HL-60 (cell line): ENCODE data around the gene ATP11A.

Experiments used
- DNase-seq, 2 experiments: peaks; one replicate each; pipeline ENCODE4 v3.0.0-alpha.2; 2010 to 2020; ENCODE audit warnings: low read depth in 1 of 2, low spot score in 1 of 2
- H3K27ac ChIP-seq: fragments of 250-450 bp; sonication (Bioruptor Pico); replicated peaks from 2 replicates; pipeline ENCODE4 v1.5.1; 2020; ENCODE audit warnings: mild to moderate bottlenecking, moderate library complexity
- H3K27me3 ChIP-seq: fragments of 250-450 bp; sonication (Bioruptor Pico); 2 replicates; pipeline ENCODE4 v1.5.1; 2021; ENCODE audit warnings: mild to moderate bottlenecking, moderate library complexity; ENCODE audit not compliant: insufficient read depth, poor library complexity, severe bottlenecking
- H3K4me3 ChIP-seq: replicated peaks from 2 replicates; pipeline ENCODE4 v1.5.1; 2011; ENCODE audit warnings: mild to moderate bottlenecking, control low read depth, low read length; ENCODE audit not compliant: insufficient read depth
- GABPA ChIP-seq: IDR thresholded peaks from 2 replicates; pipeline ENCODE4 v1.6.1; 2012; ENCODE audit warnings: low read depth
- POLR2AphosphoS5 ChIP-seq: IDR thresholded peaks from 2 replicates; pipeline ENCODE4 v1.6.1; 2012; ENCODE audit warnings: low read depth
- SPI1 ChIP-seq: IDR thresholded peaks from 2 replicates; pipeline ENCODE4 v1.6.1; 2012; ENCODE audit warnings: low read depth, mild to moderate bottlenecking, borderline replicate concordance
- TF ChIP-seq, protein P1 (sequence below): IDR thresholded peaks from 2 replicates; pipeline ENCODE4 v1.6.1; 2012; ENCODE audit warnings: low read depth; ENCODE audit not compliant: insufficient replicate concordance
- TF ChIP-seq, protein P2 (sequence below): IDR thresholded peaks from one replicate; pipeline ENCODE4 v1.5.1; 2011; ENCODE audit warnings: low read length, control low read depth, inconsistent platforms; ENCODE audit not compliant: insufficient read depth

Gene ATP11A

DNA sequence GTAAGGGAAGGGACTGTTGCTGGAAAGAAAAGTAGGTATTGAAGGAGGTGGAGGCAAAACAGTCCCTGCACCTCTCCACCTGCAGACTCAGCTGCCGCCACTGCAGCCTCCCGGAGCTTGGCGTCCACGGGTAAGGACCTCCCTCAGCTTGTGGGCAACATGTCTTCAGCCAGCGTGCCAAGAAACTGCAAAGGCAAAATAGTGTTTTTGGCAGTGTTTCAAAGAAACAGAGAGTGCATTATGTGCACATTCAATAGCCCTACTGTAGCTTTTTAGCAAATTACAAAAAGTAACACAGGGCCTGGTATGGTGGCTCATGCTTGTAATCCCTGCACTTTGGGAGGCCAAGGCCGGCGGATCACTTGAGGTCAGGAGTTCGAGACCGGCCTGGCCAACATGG is 57.4 kb downstream of the ATP11A start:
- TF ChIP-seq GABPA, result no peak
- no peak for TF ChIP-seq POLR2AphosphoS5
- TF ChIP-seq SPI1, result no peak
- H3K27ac ChIP-seq, result no peak overlapping the region
- DNase-seq, result no peak
- H3K4me3 ChIP-seq, result no peak overlapping the region
- H3K27me3 ChIP-seq, result no peaks in the 10 kb centered on the region

DNA sequence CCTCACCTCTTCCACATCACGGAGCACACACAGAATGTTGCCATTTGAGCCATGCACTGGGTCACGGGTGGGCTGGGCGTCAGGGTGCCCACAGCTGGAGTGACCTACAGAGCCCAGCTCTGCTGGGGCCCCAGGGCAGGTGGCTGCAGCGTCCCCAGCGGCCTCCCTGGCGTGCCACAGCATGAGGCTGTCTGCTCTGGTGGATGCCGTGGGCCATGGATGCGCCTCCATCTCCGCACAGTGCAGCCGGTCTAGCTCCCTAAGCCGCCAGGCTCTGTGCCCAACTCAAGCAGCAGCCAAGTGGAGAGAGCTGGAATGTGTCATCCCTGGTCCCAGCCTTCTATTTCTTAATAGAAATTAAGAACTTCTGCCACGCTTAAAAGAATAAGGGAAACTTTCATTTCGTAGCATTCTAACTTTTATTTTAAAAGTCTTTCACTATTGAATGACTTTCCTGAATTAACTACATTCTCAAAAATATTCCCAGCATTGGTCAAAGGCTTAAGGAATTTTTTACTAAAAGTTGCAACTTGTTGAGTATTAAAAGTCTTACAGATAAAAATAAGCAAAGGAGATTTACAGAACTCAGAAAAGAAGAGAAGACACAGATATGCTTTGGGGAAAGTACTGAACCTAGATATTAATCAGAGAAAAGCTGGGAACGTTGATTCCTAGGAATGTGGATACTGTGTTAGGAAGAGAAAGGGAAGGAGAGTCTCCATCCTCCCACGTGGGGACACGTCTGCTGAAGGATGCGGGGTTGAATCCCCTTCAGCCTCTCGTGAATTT is 59.3 kb downstream of the ATP11A start:
- Histone ChIP-seq H3K27me3 (no peaks in the 10 kb centered on the region), H3K4me3 (no peak overlapping the region), H3K27ac (no peak overlapping the region)
- TF ChIP-seq GABPA (no peak), SPI1 (no peak), POLR2AphosphoS5 (no peak)
- TF ChIP-seq, protein P1, sequence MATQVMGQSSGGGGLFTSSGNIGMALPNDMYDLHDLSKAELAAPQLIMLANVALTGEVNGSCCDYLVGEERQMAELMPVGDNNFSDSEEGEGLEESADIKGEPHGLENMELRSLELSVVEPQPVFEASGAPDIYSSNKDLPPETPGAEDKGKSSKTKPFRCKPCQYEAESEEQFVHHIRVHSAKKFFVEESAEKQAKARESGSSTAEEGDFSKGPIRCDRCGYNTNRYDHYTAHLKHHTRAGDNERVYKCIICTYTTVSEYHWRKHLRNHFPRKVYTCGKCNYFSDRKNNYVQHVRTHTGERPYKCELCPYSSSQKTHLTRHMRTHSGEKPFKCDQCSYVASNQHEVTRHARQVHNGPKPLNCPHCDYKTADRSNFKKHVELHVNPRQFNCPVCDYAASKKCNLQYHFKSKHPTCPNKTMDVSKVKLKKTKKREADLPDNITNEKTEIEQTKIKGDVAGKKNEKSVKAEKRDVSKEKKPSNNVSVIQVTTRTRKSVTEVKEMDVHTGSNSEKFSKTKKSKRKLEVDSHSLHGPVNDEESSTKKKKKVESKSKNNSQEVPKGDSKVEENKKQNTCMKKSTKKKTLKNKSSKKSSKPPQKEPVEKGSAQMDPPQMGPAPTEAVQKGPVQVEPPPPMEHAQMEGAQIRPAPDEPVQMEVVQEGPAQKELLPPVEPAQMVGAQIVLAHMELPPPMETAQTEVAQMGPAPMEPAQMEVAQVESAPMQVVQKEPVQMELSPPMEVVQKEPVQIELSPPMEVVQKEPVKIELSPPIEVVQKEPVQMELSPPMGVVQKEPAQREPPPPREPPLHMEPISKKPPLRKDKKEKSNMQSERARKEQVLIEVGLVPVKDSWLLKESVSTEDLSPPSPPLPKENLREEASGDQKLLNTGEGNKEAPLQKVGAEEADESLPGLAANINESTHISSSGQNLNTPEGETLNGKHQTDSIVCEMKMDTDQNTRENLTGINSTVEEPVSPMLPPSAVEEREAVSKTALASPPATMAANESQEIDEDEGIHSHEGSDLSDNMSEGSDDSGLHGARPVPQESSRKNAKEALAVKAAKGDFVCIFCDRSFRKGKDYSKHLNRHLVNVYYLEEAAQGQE, result no peak
- TF ChIP-seq, protein P2, sequence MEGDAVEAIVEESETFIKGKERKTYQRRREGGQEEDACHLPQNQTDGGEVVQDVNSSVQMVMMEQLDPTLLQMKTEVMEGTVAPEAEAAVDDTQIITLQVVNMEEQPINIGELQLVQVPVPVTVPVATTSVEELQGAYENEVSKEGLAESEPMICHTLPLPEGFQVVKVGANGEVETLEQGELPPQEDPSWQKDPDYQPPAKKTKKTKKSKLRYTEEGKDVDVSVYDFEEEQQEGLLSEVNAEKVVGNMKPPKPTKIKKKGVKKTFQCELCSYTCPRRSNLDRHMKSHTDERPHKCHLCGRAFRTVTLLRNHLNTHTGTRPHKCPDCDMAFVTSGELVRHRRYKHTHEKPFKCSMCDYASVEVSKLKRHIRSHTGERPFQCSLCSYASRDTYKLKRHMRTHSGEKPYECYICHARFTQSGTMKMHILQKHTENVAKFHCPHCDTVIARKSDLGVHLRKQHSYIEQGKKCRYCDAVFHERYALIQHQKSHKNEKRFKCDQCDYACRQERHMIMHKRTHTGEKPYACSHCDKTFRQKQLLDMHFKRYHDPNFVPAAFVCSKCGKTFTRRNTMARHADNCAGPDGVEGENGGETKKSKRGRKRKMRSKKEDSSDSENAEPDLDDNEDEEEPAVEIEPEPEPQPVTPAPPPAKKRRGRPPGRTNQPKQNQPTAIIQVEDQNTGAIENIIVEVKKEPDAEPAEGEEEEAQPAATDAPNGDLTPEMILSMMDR, result no peak
- no peak for DNase-seq

DNA sequence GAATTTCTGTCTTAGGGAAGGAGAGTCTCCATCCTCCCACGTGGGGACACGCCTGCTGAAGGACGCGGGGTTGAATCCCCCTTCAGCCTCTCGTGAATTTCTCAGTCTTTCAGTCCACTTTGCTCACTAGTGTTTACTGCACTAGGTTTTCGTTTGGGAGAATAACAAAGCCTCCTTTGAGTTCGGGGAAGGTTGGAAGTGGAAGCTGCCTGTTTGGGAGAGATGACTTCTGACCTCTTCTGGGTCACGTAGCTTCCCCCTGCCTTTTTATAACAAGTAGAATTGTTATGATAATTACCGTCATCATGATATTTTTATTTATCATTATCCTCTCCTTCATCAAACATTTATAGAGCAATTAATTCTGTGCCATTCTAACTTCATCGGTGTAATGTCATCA is 60.7 kb downstream of the ATP11A start:
- no peak overlapping the region for H3K27ac ChIP-seq
- TF ChIP-seq SPI1 (no peak), GABPA (no peak), POLR2AphosphoS5 (no peak)
- TF ChIP-seq, protein P2, result no peak
- TF ChIP-seq, protein P1, result no peak
- H3K4me3 ChIP-seq, result no peak overlapping the region
- H3K27me3 ChIP-seq, result no peaks in the 10 kb centered on the region
- no peak for DNase-seq

DNA sequence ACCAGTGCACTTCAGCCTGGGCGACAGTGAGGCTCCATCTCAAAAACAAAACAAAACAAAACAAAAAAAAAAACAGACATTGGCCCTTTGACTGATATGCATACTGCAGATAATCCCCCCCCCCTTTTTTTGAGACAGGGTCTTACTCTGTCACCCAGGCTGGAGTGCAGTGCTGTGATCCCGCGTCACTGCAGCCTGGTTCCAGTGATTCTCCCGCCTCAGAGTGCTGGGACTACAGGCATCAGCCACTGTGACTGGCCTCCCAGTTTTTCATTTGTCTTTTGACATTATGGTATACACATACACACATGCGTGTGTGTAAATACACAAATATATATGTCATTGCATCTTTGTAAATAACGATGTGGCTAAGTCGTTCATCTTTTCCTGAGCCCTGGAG is 61.8 kb downstream of the ATP11A start:
- TF ChIP-seq GABPA, result no peak
- no peaks in the 10 kb centered on the region for H3K27me3 ChIP-seq

DNA sequence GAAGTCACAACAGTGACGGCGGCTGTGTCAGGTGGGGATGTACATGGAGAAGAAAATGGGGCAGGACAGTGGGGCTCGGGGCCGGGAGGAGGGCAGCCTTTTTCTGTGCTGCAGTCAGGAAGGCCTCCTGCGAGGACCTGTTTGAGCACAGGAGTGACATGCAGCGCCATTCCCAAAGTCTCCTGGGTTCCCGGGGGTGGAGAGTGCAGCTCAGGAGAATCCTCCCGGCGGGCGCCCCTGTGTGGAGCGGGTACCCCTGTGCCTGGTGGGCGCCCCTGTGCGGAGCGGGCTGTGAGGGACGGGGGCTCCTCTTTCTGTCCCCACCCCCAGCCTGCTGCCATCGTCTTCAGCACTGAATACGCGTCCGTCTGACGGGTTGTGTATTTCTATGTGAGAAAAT is 62.4 kb downstream of the ATP11A start:
- H3K27ac ChIP-seq, result no peak overlapping the region
- TF ChIP-seq GABPA, result no peak
- TF ChIP-seq, protein P1, result no peak
- DNase-seq, result no peak

More for the DNA sequence above, 61.8 kb downstream of the ATP11A start:
- H3K4me3 ChIP-seq, result no peak overlapping the region
- no peak overlapping the region for H3K27ac ChIP-seq
- no peak for DNase-seq

More for the DNA sequence above, 62.4 kb downstream of the ATP11A start:
- Histone ChIP-seq H3K4me3 (no peak overlapping the region), H3K27me3 (no peaks in the 10 kb centered on the region)
